DMS 273 (cell line): Measurements from ENCODE around the gene ROR2.
"Not testable (repeated sequence)": the region's sequence is repeated elsewhere in the genome, so short reads cannot be mapped to it uniquely, and the experiment has no call there.

Experiments
- DNase-seq: peaks from one replicate; lab custom pipeline; 2025; ENCODE audit not compliant: unreplicated experiment; lab: John Stamatoyannopoulos, UW

The ROR2 gene

GRCh38 chr9:91949946-91950664, at the start of gene ROR2:
ROR2 (minus strand) TSS chr9:91950228.
- peak; percentile 95 for DNase-seq

GRCh38 chr9:91995000-91995655, 45.1 kb upstream of the ROR2 start:
- no peak for DNase-seq

GRCh38 chr9:91994422-91994821, 44.4 kb upstream of the ROR2 start:
- DNase-seq = no peak

- DNase-seq = peak; percentile 44
Measured at GRCh38 chr9:91992461-91993041, 42.5 kb upstream of the ROR2 start.

GRCh38 chr9:91991721-91992341, 41.8 kb upstream of the ROR2 start:
- DNase-seq = no peak

- DNase-seq = no peak
Measured at GRCh38 chr9:91986248-91986647, 36.2 kb upstream of the ROR2 start.

GRCh38 chr9:91985692-91986091, 35.7 kb upstream of the ROR2 start:
- no peak for DNase-seq

GRCh38 chr9:91978740-91979414, 28.8 kb upstream of the ROR2 start:
- DNase-seq = peak; percentile 66

GRCh38 chr9:91975254-91975653, 25.2 kb upstream of the ROR2 start:
- DNase-seq = not testable (repeated sequence)

- no peak for DNase-seq
Measured at GRCh38 chr9:91972711-91973110, 22.7 kb upstream of the ROR2 start.

GRCh38 chr9:91972076-91972626, 22.1 kb upstream of the ROR2 start:
- no peak for DNase-seq

GRCh38 chr9:91967259-91967658, 17.2 kb upstream of the ROR2 start:
- no peak for DNase-seq

- no peak for DNase-seq
Measured at GRCh38 chr9:91966503-91966902, 16.5 kb upstream of the ROR2 start.

GRCh38 chr9:91963711-91964240, 13.7 kb upstream of the ROR2 start:
- DNase-seq = no peak

GRCh38 chr9:91960367-91960766, 10.3 kb upstream of the ROR2 start:
- no peak for DNase-seq

GRCh38 chr9:91958174-91958573, 8.1 kb upstream of the ROR2 start:
- DNase-seq = no peak

- DNase-seq = peak; percentile 89
Measured at GRCh38 chr9:91954841-91955471, 4.9 kb upstream of the ROR2 start.

GRCh38 chr9:91953718-91954117, 3.7 kb upstream of the ROR2 start:
- DNase-seq = no peak

GRCh38 chr9:91951944-91952520, 2.0 kb upstream of the ROR2 start:
- no peak for DNase-seq

GRCh38 chr9:91949392-91949945, 559 bp downstream of the ROR2 start:
- peak; percentile 73 for DNase-seq
